B cell (primary cell): ENCODE measurements around the gene PFDN2. TPM values are rescaled to one million over a fixed set of nuclear protein-coding genes. Genes with fewer than 3 reads are reported as not detected.

ENCODE experiments used
- ATAC-seq: fragments of 200-7000 bp; cut with Tn5 transposase; one replicate; pipeline ENCODE4 v1.10.0; 2021; ENCODE audit warnings: low read depth, mild to moderate bottlenecking, moderate number of reproducible peaks, moderate library complexity
- CTCF ChIA-PET: fragments of 350-600 bp; sonication (Branson Sonifier 250); formaldehyde crosslinking; loops from one replicate; lab custom pipeline; 2021; ENCODE audit warnings: antibody characterized with exemption, inconsistent platforms; lab: Charles Lee
- POLR2A ChIA-PET: fragments of 350-600 bp; sonication (Branson Sonifier 250); formaldehyde crosslinking; loops from one replicate; lab custom pipeline; 2021; ENCODE audit warnings: antibody characterized with exemption; lab: Charles Lee
- DNase-seq: peaks from one replicate; pipeline ENCODE4 v3.0.0; 2013
- H2AFZ ChIP-seq: 2 replicates; pipeline ENCODE4 v1.6.1; 2012; ENCODE audit warnings: mild to moderate bottlenecking, low read depth, low read length; ENCODE audit not compliant: insufficient read depth, poor library complexity, severe bottlenecking
- H3K27ac ChIP-seq, 2 donors: 1 replicate in 1 of 2; 2 replicates in 1 of 2; pipeline ENCODE4 v1.5.1; 2012 to 2013; ENCODE audit warnings: low read length in 2 of 2, mild to moderate bottlenecking in 2 of 2, moderate library complexity in 1 of 2
- H3K27me3 ChIP-seq, 4 experiments: fragments of 200-600 bp in 1 of 4; sonication (generic) in 1 of 4; replicated peaks in 1 of 4; 1 replicate in 2 of 4; 2 replicates in 2 of 4; pipeline versions ENCODE4 v1.6.1 to v1.7.0; 2013 to 2016; ENCODE audit warnings: low read length in 3 of 4, mild to moderate bottlenecking in 2 of 4, mixed read lengths in 1 of 4, moderate library complexity in 1 of 4; ENCODE audit not compliant: insufficient read depth in 4 of 4, control insufficient read depth in 3 of 4; ENCODE audit errors: control extremely low read depth in 1 of 4
- H3K36me3 ChIP-seq, 2 experiments: replicated peaks in 1 of 2; 1 replicate in 1 of 2; 2 replicates in 1 of 2; pipeline versions ENCODE4 v1.6.1 to v1.7.1; 2013; ENCODE audit warnings: low read length in 1 of 2; ENCODE audit not compliant: insufficient read depth in 2 of 2, control insufficient read depth in 1 of 2; ENCODE audit errors: control extremely low read depth in 1 of 2, extremely low read depth in 1 of 2
- H3K4me1 ChIP-seq, 2 donors: fragments of 200-600 bp in 1 of 2; sonication (generic) in 1 of 2; 1 replicate in 1 of 2; 2 replicates in 1 of 2; pipeline versions ENCODE4 v1.5.1 to v1.6.1; 2013 to 2017; ENCODE audit warnings: low read length in 2 of 2; ENCODE audit not compliant: control insufficient read depth in 2 of 2, insufficient read depth in 2 of 2
- H3K4me2 ChIP-seq: replicated peaks from 2 replicates; pipeline ENCODE3; 2012; ENCODE audit warnings: mild to moderate bottlenecking, low read depth, low read length; ENCODE audit not compliant: poor library complexity, severe bottlenecking
- H3K4me3 ChIP-seq, 5 experiments: fragments of 200-600 bp in 1 of 5; sonication (generic) in 1 of 5; 1 replicate in 3 of 5; 2 replicates in 2 of 5; pipeline versions ENCODE4 v1.5.1 to v1.7.0; 2011 to 2016; ENCODE audit warnings: low read length in 4 of 5, mild to moderate bottlenecking in 4 of 5, low read depth in 2 of 5, control low read depth in 1 of 5, moderate library complexity in 1 of 5; ENCODE audit not compliant: insufficient read depth in 1 of 5; ENCODE audit errors: control extremely low read depth in 1 of 5, extremely low read depth in 1 of 5
- H3K79me2 ChIP-seq: fragments of 200-600 bp; sonication (generic); one replicate; pipeline ENCODE4 v1.6.0; 2016; ENCODE audit warnings: low read length; ENCODE audit not compliant: control insufficient read depth, insufficient read depth
- H3K9ac ChIP-seq: fragments of 200-600 bp; sonication (generic); 2 replicates; pipeline ENCODE4 v1.6.1; 2017; ENCODE audit warnings: mild to moderate bottlenecking, low read length, moderate library complexity
- H3K9me3 ChIP-seq, 3 donors: one replicate each; pipeline versions ENCODE4 v1.6.1 to v1.7.1; 2013; ENCODE audit warnings: low read length in 2 of 3; ENCODE audit not compliant: control insufficient read depth in 2 of 3, insufficient read depth in 1 of 3; ENCODE audit errors: control extremely low read depth in 1 of 3
- H4K20me1 ChIP-seq: 2 replicates; pipeline ENCODE4 v1.6.0; 2012; ENCODE audit warnings: mild to moderate bottlenecking, low read length; ENCODE audit not compliant: insufficient read depth, control insufficient read depth, poor library complexity, severe bottlenecking
- H3K27ac Mint-ChIP-seq: one replicate; pipeline ENCODE4 v1.8.0; 2021; ENCODE audit warnings: mixed read lengths
- H3K27me3 Mint-ChIP-seq: one replicate; pipeline ENCODE4 v1.8.0; 2021; ENCODE audit warnings: mixed read lengths
- H3K4me1 Mint-ChIP-seq: one replicate; pipeline ENCODE4 v1.8.0; 2021; ENCODE audit warnings: mixed read lengths
- H3K4me3 Mint-ChIP-seq: one replicate; pipeline ENCODE4 v1.8.0; 2021; ENCODE audit warnings: mixed read lengths
- H3K9me3 Mint-ChIP-seq: one replicate; pipeline ENCODE4 v1.8.0; 2022; ENCODE audit warnings: mixed read lengths; ENCODE audit not compliant: insufficient read depth
- EZH2 ChIP-seq: IDR thresholded peaks from 2 replicates; pipeline ENCODE4 v1.6.1; 2012; ENCODE audit warnings: borderline replicate concordance, low read depth, mild to moderate bottlenecking, moderate library complexity, low read length; ENCODE audit not compliant: insufficient read depth, poor library complexity, severe bottlenecking
- WGBS: methylation state at CpG from one replicate; pipeline ENCODE4 v1.1.5; 2013; ENCODE audit warnings: missing lambda C conversion rate; ENCODE audit not compliant: insufficient coverage; 5-methylcytosine and 5-hydroxymethylcytosine counted together
- intact Hi-C: fragments of 100-400 bp; cut with micrococcal nuclease; formaldehyde crosslinking; loops from one replicate; pipeline ENCODE4 v1.10.0; 2022
- polyA plus RNA-seq: library from polyadenylated mRNA; depleted of rRNA; stranded (reverse); fragments of >200 nt; gene quantifications from 2 replicates; pipeline ENCODE4 v1.2.3, GENCODE V29; 2012
- total RNA-seq, 2 donors: library from RNA; stranded (reverse); fragments of 120-200 nt in 1 of 2; gene quantifications; 1 replicate in 1 of 2; 2 replicates in 1 of 2; pipeline versions ENCODE4 v1.2.3 to v1.2.4, GENCODE V29; 2013 to 2022
- TF ChIP-seq, protein P1 (sequence below): fragments of 200-600 bp; IDR thresholded peaks from one replicate; pipeline ENCODE4 v1.8.0; 2022; ENCODE audit warnings: antibody characterized with exemption, mild to moderate bottlenecking

PFDN2 gene
- total and polyA plus RNA-seq, 2 donors (not counting 1 experiment from before 2014, with no cell fraction given), result 29.9 to 43.2 TPM

DNA sequence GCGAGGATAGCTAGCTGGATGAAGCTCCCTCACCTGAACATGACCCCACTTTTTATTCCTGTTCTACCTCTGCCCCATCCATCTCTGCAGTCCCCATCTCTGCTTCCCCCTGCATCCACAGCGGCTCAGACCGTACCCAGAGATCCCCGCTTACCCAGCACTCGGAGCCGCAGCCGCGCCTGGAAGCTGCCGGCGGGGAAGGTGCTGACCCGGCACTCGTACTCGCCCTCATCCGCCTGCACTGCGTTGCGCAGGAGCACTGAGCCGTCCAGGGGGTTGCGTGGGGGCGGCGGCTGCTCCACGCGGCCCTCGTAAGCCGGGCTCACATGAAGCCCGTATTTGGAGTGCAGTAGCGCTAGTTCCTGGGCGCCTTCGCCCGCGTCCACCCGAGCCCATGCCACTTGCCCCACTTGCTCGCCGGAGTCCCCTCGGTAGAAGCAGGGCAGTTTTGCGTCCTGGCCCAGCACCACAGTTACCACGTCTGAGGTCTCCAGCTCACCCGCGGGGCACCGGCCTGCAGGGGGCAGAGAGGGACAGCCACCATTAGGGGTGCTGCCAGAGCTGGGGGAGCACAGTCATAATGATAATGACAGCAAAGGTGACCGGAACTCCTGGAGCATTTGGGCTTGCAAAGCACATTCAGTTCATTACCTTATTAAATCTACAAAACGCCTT lies 38.3 kb downstream of the PFDN2 start:
- Histone ChIP-seq H3K4me3 (no peak overlapping the region), H2AFZ (no peak overlapping the region), H3K9ac (no peak overlapping the region), H3K79me2 (no peaks in the 10 kb centered on the region), H4K20me1 (no peaks in the 10 kb centered on the region), H3K27ac (no peak overlapping the region), H3K4me1 (no peaks in the 10 kb centered on the region), H3K36me3 (no peaks in the 10 kb centered on the region), H3K27me3 (no peaks in the 10 kb centered on the region), H3K4me2 (no peak overlapping the region), H3K9me3 (no peaks in the 10 kb centered on the region)
- Mint-ChIP-seq H3K4me3 (no peak overlapping the region), H3K27ac (no peak overlapping the region), H3K4me1 (no peaks in the 10 kb centered on the region), H3K27me3 (peaks cover 4% of the 10 kb centered on the region), H3K9me3 (no peaks in the 10 kb centered on the region)
- intact Hi-C loops, result no loop called here
- no peak for ATAC-seq
- POLR2A ChIA-PET, result no interaction called here
- no peak for DNase-seq
- CTCF ChIA-PET, result interaction anchor here (0.9 to 1.6 kb wide), 2 partner anchors 10 to 17 kb away, joined by 4 to 5 read pairs; partner anchors contain the start of gene ARHGAP30
- 81% methylated on average over 39 of the region's 41 CpGs for WGBS
- TF ChIP-seq, protein P1, sequence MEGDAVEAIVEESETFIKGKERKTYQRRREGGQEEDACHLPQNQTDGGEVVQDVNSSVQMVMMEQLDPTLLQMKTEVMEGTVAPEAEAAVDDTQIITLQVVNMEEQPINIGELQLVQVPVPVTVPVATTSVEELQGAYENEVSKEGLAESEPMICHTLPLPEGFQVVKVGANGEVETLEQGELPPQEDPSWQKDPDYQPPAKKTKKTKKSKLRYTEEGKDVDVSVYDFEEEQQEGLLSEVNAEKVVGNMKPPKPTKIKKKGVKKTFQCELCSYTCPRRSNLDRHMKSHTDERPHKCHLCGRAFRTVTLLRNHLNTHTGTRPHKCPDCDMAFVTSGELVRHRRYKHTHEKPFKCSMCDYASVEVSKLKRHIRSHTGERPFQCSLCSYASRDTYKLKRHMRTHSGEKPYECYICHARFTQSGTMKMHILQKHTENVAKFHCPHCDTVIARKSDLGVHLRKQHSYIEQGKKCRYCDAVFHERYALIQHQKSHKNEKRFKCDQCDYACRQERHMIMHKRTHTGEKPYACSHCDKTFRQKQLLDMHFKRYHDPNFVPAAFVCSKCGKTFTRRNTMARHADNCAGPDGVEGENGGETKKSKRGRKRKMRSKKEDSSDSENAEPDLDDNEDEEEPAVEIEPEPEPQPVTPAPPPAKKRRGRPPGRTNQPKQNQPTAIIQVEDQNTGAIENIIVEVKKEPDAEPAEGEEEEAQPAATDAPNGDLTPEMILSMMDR, result no peak
- no peak for TF ChIP-seq EZH2

DNA sequence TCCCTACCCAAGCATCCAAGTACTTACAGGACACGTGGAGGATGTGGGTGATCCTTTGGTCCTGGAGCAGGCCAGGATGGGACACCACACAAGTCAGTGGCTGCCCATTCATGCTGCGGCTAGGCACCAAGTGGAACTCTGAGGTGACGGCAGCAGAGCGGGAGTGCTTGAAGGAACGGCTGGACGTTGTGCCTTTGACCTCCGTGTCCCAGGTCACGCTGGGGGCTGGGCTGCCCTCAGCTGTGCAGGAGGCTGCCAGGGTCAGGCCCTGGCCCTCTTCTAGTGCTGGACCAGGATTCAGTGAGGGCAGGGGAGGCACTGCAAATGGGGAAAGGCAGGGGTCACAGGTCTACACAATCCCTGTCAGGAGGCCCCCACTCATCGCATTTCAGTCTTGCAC lies 40.4 kb downstream of the PFDN2 start:
- no peak overlapping the region for H3K27ac Mint-ChIP-seq
- peaks cover 8% of the 10 kb centered on the region for H3K79me2 ChIP-seq
- WGBS, result 91% methylated on average over 8 of the region's 9 CpGs
- H4K20me1 ChIP-seq, result no peaks in the 10 kb centered on the region
- no peak overlapping the region for H3K27ac ChIP-seq
- H3K4me2 ChIP-seq, result no peak overlapping the region
- no peaks in the 10 kb centered on the region for H3K36me3 ChIP-seq
- no peaks in the 10 kb centered on the region for H3K4me1 ChIP-seq
- no peak overlapping the region for H2AFZ ChIP-seq
- CTCF ChIA-PET, result no interaction called here
- H3K27me3 Mint-ChIP-seq, result peaks cover 4% of the 10 kb centered on the region
- DNase-seq (no peak), ATAC-seq (no peak)
- H3K4me1 Mint-ChIP-seq, result no peaks in the 10 kb centered on the region
- no peaks in the 10 kb centered on the region for H3K27me3 ChIP-seq
- no peak overlapping the region for H3K9ac ChIP-seq
- no peak overlapping the region for H3K4me3 Mint-ChIP-seq
- H3K4me3 ChIP-seq, result no peak overlapping the region
- POLR2A ChIA-PET, result no interaction called here
- intact Hi-C loops, result no loop called here
- no peaks in the 10 kb centered on the region for H3K9me3 Mint-ChIP-seq
- TF ChIP-seq, protein P1, result no peak
- TF ChIP-seq EZH2, result no peak
- no peaks in the 10 kb centered on the region for H3K9me3 ChIP-seq
